ENCODE measurements around the gene CST11.
A peak's percentile ranks its signal among the peaks of the same experiment; 100 is the strongest.
"Not testable (repeated sequence)": the region's sequence is repeated elsewhere in the genome, so short reads cannot be mapped to it uniquely, and the experiment has no call there.

Gene CST11, protein sequence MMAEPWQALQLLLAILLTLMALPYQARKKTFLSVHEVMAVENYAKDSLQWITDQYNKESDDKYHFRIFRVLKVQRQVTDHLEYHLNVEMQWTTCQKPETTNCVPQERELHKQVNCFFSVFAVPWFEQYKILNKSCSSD

DNA sequence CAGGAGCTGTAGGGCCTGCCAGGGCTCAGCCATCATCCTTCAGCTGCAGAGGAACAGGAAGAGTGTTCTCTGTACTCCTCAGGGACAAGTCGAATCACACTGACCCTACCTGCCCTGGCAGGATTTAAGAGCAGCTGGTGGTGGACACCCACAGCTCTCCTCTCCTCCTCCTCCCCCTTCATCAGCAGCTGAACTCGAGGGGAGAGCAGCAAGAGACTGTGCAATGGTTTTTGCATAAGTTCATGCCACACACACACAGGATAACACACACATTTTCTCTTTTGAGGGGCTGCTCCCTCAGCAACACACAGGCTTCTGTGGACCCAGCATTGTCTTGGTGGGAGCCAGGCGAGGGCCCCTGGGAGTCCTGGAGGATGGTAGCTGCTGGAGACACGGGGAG is at the start of gene CST11:
TSS of gene CST11 (minus strand) at position 101 of the 400 bp plus-strand sequence. CDS start at position 36, 65 bp downstream.
- no peak for DNase-seq

GRCh38 chr20:23501926-23502325 is 49.2 kb upstream of the CST11 start:
- no peak for DNase-seq

- peak; percentile 50 for DNase-seq
Measured at GRCh38 chr20:23497536-23497935, 44.9 kb upstream of the CST11 start.

- DNase-seq, result no peak
Measured at GRCh38 chr20:23493172-23493772, 40.6 kb upstream of the CST11 start.

DNA sequence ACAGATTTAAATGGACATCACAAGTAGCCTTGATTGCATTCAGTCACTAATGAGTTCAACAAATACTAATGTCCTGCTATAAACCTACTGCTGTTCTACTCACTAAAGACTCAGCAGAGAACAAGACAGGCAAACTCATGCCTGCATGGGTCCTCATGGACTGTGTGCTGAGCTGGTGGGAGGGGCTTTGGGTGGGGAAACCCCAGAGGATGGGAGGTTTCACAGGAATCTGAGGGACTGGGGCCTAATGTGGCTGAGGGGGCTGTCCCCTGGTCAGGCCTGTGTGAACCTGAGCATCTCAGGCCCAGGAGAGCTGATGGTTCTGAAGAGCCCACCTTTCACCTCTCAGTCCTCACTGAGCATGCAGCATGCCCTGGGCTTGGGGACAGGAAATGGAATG is 39.6 kb upstream of the CST11 start:
- DNase-seq, result no peak

- no peak for DNase-seq
Measured at GRCh38 chr20:23490817-23491216, 38.1 kb upstream of the CST11 start, which contains the start of gene CST8. TSS of gene CST8 (plus strand) at chr20:23491117. CDS start at chr20:23491668, 551 bp downstream.

DNA sequence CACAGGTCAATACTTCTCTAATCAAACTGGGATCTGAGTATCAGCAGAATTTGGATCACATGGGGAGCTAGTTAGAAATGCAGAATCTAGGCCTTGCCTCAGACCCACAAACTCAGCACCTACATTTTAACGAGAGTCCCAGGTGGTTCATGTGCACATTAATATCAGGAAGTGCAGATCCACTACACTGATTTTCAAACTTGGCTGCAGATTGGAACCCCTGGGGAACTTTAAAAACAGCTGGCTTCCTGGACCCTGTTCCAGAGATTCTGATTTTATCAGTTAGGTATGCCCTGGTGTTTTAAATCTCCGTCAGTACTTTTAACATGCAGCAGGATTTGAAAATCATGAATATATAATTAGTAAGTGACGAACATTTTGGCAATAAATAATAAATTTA is 36.3 kb upstream of the CST11 start:
- no peak for DNase-seq

DNA sequence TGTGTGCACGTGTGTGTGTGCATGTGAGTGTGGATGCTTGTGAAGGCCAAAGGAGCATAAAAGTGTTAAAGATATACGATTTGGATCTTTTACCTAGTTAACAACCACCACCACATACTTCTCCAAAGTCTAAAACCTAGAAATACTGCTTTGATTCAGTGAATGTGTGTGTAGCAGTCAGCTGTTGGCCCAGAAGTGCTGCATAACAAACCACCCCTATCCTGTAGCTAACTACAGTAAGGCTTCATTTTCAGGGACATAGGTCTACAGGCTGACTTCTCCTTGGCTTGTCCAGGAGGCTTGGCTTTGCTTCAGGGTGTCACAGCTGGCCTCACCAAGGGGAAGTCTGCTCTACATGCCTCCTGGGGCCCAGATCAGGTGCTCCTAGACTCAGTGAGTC is 35.8 kb upstream of the CST11 start:
- no peak for DNase-seq

GRCh38 chr20:23484081-23484480 is 31.4 kb upstream of the CST11 start:
- DNase-seq, result no peak

DNA sequence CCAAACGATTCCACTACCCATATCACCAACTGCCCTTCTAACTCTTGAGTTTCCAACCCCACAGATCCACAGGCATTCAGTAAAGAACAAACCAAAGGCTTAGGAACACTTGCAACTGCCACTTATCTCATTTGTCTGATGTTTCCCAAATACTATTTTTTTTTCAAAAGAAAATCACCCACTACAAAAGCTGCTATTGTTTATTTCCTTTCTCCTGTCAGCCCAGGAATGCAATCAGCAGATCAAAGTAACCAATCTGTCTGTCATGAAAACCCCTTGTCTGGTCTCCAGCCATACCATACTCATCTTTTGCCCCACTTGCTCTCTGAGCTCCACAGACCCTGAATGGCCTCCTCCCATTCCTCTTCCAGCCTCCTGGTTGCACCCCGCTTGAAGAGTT is 29.5 kb upstream of the CST11 start:
- DNase-seq, result no peak

DNA sequence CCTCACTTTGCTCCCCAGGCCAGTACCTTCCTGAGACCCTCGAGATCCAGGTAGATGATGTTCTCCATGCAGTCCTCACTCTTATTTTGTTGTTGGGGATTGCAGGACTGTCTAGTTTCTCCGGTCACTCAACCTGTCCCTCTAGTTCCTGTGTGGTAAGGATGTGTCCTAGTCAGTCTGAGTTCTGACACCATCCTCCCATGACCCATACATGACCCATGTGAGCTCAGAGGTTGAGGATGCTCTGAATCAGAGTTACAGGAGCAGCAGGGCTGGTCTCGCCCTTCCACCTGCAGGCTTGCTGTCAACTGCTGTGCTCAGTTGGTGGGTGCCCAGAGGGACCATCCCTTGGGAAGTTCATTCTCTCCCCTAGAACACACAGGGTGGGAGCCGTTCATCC is 26.4 kb upstream of the CST11 start:
- no peak for DNase-seq

GRCh38 chr20:23477223-23477622 is 24.5 kb upstream of the CST11 start:
- no peak for DNase-seq

GRCh38 chr20:23476015-23476754 is 23.5 kb upstream of the CST11 start:
- DNase-seq, result no peak

GRCh38 chr20:23475395-23475794 is 22.7 kb upstream of the CST11 start:
- no peak for DNase-seq

DNA sequence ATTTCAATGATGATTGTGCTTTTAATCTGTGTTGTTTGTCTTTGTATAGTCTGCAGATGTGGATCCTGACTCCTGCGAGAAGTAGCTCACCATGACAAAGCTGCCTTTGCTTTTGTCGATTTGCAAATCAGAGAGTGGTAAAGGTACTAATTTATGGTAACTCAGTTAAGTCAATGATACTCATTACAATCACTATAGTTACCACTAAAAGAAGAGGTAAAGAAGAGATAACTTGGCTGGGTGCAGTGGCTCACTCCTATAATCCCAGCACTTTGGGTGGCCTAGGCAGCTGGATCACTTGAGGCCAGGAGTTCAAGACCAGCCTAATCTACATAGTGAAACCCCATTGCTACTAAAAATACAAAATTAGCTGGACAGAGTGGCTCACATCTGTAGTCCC is 20.6 kb upstream of the CST11 start:
- DNase-seq, result not testable (repeated sequence)

DNA sequence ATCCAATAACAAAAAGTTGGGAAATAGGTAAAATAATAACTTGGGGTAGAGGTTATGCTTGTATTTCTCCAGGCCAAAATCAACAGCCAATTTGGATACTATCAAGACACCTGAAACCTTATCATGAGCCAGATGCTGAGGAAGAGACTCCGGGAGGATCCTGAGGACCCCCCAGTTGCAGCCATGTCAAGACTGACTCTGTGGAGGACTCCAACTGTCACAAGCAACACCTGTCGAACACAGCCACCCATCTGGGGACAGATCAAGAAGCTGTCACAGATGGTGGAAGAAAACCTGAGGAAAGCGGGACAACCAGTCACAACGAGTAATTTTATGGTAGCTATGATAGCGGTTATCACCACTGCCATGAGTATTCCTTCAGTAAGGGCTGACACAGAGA is 19.6 kb upstream of the CST11 start:
- not testable (repeated sequence) for DNase-seq

DNA sequence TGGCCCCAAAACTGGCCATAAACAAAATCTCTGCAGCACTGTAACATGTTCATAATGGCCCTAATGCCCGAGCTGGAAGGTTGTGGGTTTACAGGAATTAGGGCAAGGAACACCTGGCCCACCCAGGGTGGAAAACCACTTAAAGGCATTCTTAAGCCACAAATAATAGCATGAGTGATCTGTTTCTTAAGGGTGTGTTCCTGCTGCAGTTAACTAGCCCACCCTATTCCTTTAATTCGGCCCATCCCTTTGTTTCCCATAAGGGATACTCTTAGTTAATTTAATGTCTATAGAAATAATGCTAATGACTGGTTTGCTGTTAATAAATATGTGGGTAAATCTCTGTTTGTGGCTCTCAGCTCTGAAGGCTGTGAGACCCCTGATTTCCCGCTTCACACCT is 14.3 kb upstream of the CST11 start:
- not testable (repeated sequence) for DNase-seq

DNA sequence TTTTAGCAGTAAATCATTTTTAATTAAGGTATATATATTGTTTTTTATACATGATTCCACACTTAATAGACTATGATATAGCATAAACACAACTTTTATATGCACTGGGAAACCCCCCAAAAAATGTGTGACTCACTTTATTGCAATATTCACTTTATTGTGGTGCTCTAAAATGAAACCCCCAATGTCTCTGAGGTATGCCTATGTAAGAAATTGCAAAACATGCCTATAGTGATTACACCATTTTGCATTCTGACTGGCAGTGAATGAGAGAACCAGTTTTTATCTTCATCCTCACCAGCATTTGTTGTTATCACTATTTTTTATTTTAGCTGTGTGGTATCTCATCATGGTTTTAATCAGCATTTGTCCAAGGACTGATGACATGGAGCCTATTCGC is 8.5 kb upstream of the CST11 start:
- DNase-seq, result no peak

- DNase-seq, result no peak
Measured at GRCh38 chr20:23459461-23460150, 6.9 kb upstream of the CST11 start.

- no peak for DNase-seq
Measured at GRCh38 chr20:23456873-23457272, 4.2 kb upstream of the CST11 start.

- no peak for DNase-seq
Measured at GRCh38 chr20:23456409-23456808, 3.7 kb upstream of the CST11 start.

DNA sequence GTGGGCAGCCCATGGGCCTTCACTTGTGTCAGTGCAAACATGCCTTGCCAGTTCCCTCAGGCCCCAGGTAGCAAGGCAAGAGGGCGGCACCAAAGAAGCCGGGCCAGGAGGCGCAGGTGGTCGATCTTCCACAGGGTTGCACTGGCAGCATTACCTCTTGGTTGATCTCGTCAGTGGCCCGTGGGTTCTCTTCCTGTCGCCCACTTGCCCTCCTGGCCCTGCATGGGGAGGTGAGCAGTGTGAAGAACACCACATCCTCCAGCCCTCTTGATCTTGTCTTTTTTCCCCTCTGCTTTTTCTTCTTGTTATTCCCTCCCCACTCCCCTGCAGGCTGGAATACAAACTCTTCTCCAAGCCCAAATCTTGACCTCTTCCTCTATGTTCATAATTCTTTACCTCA is 3.0 kb upstream of the CST11 start:
- DNase-seq, result no peak

GRCh38 chr20:23454816-23455215 is 2.1 kb upstream of the CST11 start:
- DNase-seq, result no peak

Data from stimulated activated CD4-positive, alpha-beta T cell treated with anti-CD3 and anti-CD28 coated beads, Interleukin-1b, Interleukin-23, amount 100 ng/mL, for 48 hours (primary cell).